Epithelial cell of proximal tubule (primary cell): ENCODE measurements around the gene SLC7A11. TPM values are rescaled to one million over a fixed set of nuclear protein-coding genes. Genes with fewer than 3 reads are reported as not detected.

Experiments
- DNase-seq: peaks from one replicate; pipeline ENCODE4 v3.0.0-alpha.2; 2011; ENCODE audit warnings: low read depth
- H3K4me3 ChIP-seq: 2 replicates; pipeline ENCODE4 v1.5.1; 2011; ENCODE audit warnings: low read depth, mild to moderate bottlenecking, low read length
- total RNA-seq: library from RNA; depleted of rRNA; stranded (reverse); fragments of >200 nt; gene quantifications from 2 replicates; pipeline ENCODE4 v1.2.3, GENCODE V29; 2015
- TF ChIP-seq, protein P1 (sequence below): conservative IDR thresholded peaks from 2 replicates; pipeline ENCODE4 v1.5.1; 2012; ENCODE audit warnings: low read depth, mild to moderate bottlenecking, low read length

Gene SLC7A11
- total RNA-seq, 1 donor from 2014 or later, result 3.1 TPM

DNA sequence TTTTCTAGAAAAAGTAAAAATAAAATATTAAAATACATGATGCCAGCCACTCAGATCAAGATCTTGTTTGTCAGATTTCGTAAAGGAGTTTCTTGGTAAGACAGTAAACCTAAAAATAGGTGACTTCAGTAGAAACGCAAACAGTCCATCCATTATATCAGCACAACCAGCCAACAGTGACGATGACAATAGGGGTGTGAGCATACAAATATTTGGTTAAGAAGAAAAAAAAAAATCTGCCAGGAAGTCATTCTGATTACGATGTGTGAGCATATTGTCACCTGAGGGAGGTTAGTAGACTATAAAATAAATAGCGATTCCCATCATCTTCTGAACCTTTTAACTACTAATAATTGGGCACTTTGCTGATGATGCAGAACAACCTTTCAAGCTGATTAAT is 37.6 kb downstream of the SLC7A11 start:
- TF ChIP-seq, protein P1, sequence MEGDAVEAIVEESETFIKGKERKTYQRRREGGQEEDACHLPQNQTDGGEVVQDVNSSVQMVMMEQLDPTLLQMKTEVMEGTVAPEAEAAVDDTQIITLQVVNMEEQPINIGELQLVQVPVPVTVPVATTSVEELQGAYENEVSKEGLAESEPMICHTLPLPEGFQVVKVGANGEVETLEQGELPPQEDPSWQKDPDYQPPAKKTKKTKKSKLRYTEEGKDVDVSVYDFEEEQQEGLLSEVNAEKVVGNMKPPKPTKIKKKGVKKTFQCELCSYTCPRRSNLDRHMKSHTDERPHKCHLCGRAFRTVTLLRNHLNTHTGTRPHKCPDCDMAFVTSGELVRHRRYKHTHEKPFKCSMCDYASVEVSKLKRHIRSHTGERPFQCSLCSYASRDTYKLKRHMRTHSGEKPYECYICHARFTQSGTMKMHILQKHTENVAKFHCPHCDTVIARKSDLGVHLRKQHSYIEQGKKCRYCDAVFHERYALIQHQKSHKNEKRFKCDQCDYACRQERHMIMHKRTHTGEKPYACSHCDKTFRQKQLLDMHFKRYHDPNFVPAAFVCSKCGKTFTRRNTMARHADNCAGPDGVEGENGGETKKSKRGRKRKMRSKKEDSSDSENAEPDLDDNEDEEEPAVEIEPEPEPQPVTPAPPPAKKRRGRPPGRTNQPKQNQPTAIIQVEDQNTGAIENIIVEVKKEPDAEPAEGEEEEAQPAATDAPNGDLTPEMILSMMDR, result no peak
- no peak overlapping the region for H3K4me3 ChIP-seq
- no peak for DNase-seq

DNA sequence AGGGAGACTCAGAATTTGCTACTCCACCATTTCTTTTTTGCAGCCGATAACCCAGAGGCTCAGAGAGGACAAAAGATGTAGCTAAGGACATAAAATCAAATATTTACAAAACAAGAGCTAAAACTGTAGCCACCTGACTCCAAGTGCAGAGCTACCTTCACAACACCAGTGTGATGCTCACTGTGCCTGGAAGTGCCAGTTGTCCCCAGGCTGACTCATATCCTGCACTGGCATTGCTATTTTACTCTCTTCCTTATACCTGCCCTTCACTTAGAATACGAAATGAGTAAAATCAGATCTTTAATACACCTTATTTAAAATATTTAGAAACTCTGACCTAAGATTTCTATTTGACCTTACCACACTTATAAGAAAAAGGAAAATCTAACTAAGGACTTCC is 39.5 kb downstream of the SLC7A11 start:
- H3K4me3 ChIP-seq, result no peak overlapping the region
- DNase-seq, result no peak
- TF ChIP-seq, protein P1, result no peak

DNA sequence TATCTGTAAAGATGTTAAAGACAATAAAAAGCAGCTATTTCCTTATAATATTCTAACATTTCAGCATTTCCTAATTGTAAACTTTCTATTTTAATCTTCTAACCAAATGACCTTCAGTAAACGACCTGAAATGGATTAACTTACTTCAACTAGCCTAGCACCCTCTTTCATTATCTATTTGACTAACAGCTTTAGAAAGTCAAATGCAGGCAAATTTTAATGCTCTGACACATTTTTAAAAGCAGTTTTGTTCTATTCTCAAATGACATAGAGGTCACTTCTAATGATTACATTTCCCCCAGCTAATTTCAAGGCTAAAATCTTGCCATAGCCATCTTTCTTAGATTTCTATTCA is 41.9 kb downstream of the SLC7A11 start:
- no peak overlapping the region for H3K4me3 ChIP-seq
- DNase-seq, result no peak
- TF ChIP-seq, protein P1, result no peak

- H3K4me3 ChIP-seq, result peak overlapping the region; percentile 17
- TF ChIP-seq, protein P1, result no peak
- DNase-seq, result peak; percentile 86
Observed at GRCh38 chr4:138199568-138200235, 42.4 kb downstream of the SLC7A11 start.

- no peak for DNase-seq
- TF ChIP-seq, protein P1, result no peak
- H3K4me3 ChIP-seq, result no peak overlapping the region
Observed at GRCh38 chr4:138196153-138196552, 46.0 kb downstream of the SLC7A11 start.

DNA sequence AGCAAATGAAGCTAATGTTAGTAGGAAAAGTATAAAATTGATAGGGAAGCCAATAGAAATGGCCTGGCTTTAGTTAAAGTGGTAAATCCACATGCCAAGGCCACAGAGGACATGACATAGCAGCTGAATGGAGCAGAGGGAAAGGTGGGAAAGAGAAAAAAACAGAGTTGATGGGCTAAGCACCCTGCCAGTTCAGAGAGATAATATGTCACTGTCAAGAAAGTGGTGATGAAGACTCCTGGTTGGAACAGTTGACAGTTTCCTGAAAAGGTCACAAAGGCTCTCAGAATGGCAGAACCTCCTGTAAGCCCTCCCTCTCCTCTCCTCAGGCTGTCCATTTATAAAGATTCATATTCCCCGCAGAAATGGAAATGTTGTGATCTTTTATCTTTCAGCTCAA is 48.2 kb downstream of the SLC7A11 start:
- no peak for DNase-seq
- no peak overlapping the region for H3K4me3 ChIP-seq
- TF ChIP-seq, protein P1, result no peak

- DNase-seq, result no peak
- TF ChIP-seq, protein P1, result no peak
- no peak overlapping the region for H3K4me3 ChIP-seq
Observed at GRCh38 chr4:138192113-138192512, 50.0 kb downstream of the SLC7A11 start.
